Stimulated activated CD4-positive, alpha-beta T cell treated with anti-CD3 and anti-CD28 coated beads, Interleukin-1b, Interleukin-23, amount 100 ng/mL, for 1 hour (primary cell): ENCODE data around the gene SLC26A3.

Experiments
- DNase-seq, 2 donors: peaks; one replicate each; pipeline ENCODE4 v3.0.0-alpha.2; 2020; ENCODE audit warnings: low read depth in 2 of 2

SLC26A3 gene

GRCh38 chr7:107816011-107816566 lies 13.1 kb upstream of the SLC26A3 start:
- no peak for DNase-seq

GRCh38 chr7:107815254-107815882 lies 12.3 kb upstream of the SLC26A3 start:
- no peak for DNase-seq

GRCh38 chr7:107813524-107813923 lies 10.5 kb upstream of the SLC26A3 start:
- DNase-seq, result no peak

- no peak for DNase-seq
These were observed 8.9 kb upstream of the SLC26A3 start for GRCh38 chr7:107811934-107812333.

GRCh38 chr7:107810626-107811025 lies 7.6 kb upstream of the SLC26A3 start:
- no peak for DNase-seq

GRCh38 chr7:107809179-107809578 lies 6.2 kb upstream of the SLC26A3 start:
- DNase-seq, result no peak

- no peak for DNase-seq
These were observed 3.3 kb downstream of the SLC26A3 start for GRCh38 chr7:107799647-107800264.

- DNase-seq, result no peak
These were observed 10.7 kb downstream of the SLC26A3 start for GRCh38 chr7:107792364-107792763.

GRCh38 chr7:107789647-107790046 lies 13.4 kb downstream of the SLC26A3 start:
- DNase-seq, result no peak

- no peak for DNase-seq
These were observed 14.4 kb downstream of the SLC26A3 start for GRCh38 chr7:107788662-107789061.

GRCh38 chr7:107788216-107788615 lies 14.8 kb downstream of the SLC26A3 start:
- no peak for DNase-seq

GRCh38 chr7:107785926-107786325 lies 17.1 kb downstream of the SLC26A3 start:
- no peak for DNase-seq

GRCh38 chr7:107785170-107785569 lies 17.9 kb downstream of the SLC26A3 start:
- no peak for DNase-seq

GRCh38 chr7:107783648-107784047 lies 19.4 kb downstream of the SLC26A3 start:
- DNase-seq, result no peak

- no peak for DNase-seq
These were observed 20.6 kb downstream of the SLC26A3 start for GRCh38 chr7:107782374-107782773.

GRCh38 chr7:107779647-107780099 lies 23.4 kb downstream of the SLC26A3 start:
- DNase-seq, result no peak

- DNase-seq, result no peak
These were observed 24.7 kb downstream of the SLC26A3 start for GRCh38 chr7:107778283-107778682.

- no peak for DNase-seq
These were observed 25.3 kb downstream of the SLC26A3 start for GRCh38 chr7:107777702-107778101.

- DNase-seq, result no peak
These were observed 30.0 kb downstream of the SLC26A3 start for GRCh38 chr7:107773027-107773426.

GRCh38 chr7:107768263-107768662 lies 34.8 kb downstream of the SLC26A3 start:
- no peak for DNase-seq

- no peak for DNase-seq
These were observed 35.6 kb downstream of the SLC26A3 start for GRCh38 chr7:107767391-107767790.

- no peak for DNase-seq
These were observed 44.4 kb downstream of the SLC26A3 start for GRCh38 chr7:107758667-107759066.

GRCh38 chr7:107754642-107755041 lies 48.4 kb downstream of the SLC26A3 start:
- DNase-seq, result no peak
